ENCODE results near the gene LRRC71.

- TF ChIP-seq CTCF (tag by site-specific recombination; IDR thresholded peaks at IDR 0.05) (no peak), ZNF354C (tag by site-specific recombination; IDR thresholded peaks at IDR 0.05; ENCODE audit: borderline replicate concordance, low read depth) (no peak)
- TF ChIP-seq, protein P1, sequence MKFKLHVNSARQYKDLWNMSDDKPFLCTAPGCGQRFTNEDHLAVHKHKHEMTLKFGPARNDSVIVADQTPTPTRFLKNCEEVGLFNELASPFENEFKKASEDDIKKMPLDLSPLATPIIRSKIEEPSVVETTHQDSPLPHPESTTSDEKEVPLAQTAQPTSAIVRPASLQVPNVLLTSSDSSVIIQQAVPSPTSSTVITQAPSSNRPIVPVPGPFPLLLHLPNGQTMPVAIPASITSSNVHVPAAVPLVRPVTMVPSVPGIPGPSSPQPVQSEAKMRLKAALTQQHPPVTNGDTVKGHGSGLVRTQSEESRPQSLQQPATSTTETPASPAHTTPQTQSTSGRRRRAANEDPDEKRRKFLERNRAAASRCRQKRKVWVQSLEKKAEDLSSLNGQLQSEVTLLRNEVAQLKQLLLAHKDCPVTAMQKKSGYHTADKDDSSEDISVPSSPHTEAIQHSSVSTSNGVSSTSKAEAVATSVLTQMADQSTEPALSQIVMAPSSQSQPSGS (tag by site-specific recombination; IDR thresholded peaks at IDR 0.05; ENCODE audit: low read depth): no peak
- TF ChIP-seq, protein P2, sequence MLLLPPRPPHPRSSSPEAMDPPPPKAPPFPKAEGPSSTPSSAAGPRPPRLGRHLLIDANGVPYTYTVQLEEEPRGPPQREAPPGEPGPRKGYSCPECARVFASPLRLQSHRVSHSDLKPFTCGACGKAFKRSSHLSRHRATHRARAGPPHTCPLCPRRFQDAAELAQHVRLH (tag by site-specific recombination; IDR thresholded peaks at IDR 0.05): no peak
Measured at GRCh38 chr1:156937883-156938282, 17.5 kb downstream of the LRRC71 start.
